Fibroblast of lung (primary cell): ENCODE measurements around the gene PRSS33.

ENCODE experiments used
- CTCF ChIP-seq, 2 donors: IDR thresholded peaks in 1 of 2; conservative IDR thresholded peaks in 1 of 2; 1 replicate in 1 of 2; 2 replicates in 1 of 2; pipeline ENCODE4 v1.5.1; 2011 to 2012; ENCODE audit warnings: low read length in 2 of 2, control low read depth in 1 of 2, inconsistent platforms in 1 of 2, low read depth in 1 of 2, mild to moderate bottlenecking in 1 of 2
- EZH2 ChIP-seq: IDR thresholded peaks from 2 replicates; pipeline ENCODE4 v1.5.1; 2012; ENCODE audit warnings: low read length, control low read depth, mild to moderate bottlenecking; ENCODE audit errors: missing control alignments

GRCh38 chr16:2824626-2825025, 37.3 kb upstream of the PRSS33 start:
- TF ChIP-seq CTCF (conservative IDR thresholded peaks at IDR 0.05 in 1 of 2, IDR thresholded peaks at IDR 0.05 in 1 of 2; ENCODE audit: low read depth in 1 of 2, low read length in 2 of 2): no peak
- no peak for TF ChIP-seq EZH2
